GM18519 (cell line): ENCODE results near the gene GLUD2.
A peak's percentile ranks its signal among the peaks of the same experiment; 100 is the strongest.
"Not testable (repeated sequence)": the region's sequence is repeated elsewhere in the genome, so short reads cannot be mapped to it uniquely, and the experiment has no call there.

Source experiments
- ATAC-seq: cut with Tn5 transposase; IDR thresholded peaks from one replicate; pipeline ENCODE4 v1.9.1; 2021; ENCODE audit warnings: mild to moderate bottlenecking, moderate library complexity; ENCODE audit not compliant: unreplicated experiment, low FRiP score

GLUD2 gene

GRCh38 chrX:121047441-121048419 is at the start of gene GLUD2:
Gene GLUD2 (plus strand): TSS chrX:121047610. CDS start chrX:121047685, 75 bp downstream.
- ATAC-seq, result not testable (repeated sequence)

- peak; percentile 56 for ATAC-seq
Observed at GRCh38 chrX:120999413-120999812, 48.0 kb upstream of the GLUD2 start.

GRCh38 chrX:121000589-121000988 is 46.8 kb upstream of the GLUD2 start:
- ATAC-seq, result no peak

- no peak for ATAC-seq
Observed at GRCh38 chrX:121008920-121009319, 38.5 kb upstream of the GLUD2 start.

- no peak for ATAC-seq
Observed at GRCh38 chrX:121009764-121010163, 37.6 kb upstream of the GLUD2 start.

- ATAC-seq, result no peak
Observed at GRCh38 chrX:121010218-121010617, 37.2 kb upstream of the GLUD2 start.

- no peak for ATAC-seq
Observed at GRCh38 chrX:121011254-121011653, 36.2 kb upstream of the GLUD2 start.

GRCh38 chrX:121013897-121014455 is 33.4 kb upstream of the GLUD2 start:
- ATAC-seq, result no peak

GRCh38 chrX:121014826-121015225 is 32.6 kb upstream of the GLUD2 start:
- no peak for ATAC-seq

GRCh38 chrX:121028419-121028818 is 19.0 kb upstream of the GLUD2 start:
- no peak for ATAC-seq

GRCh38 chrX:121030083-121030482 is 17.3 kb upstream of the GLUD2 start:
- ATAC-seq, result no peak

- no peak for ATAC-seq
Observed at GRCh38 chrX:121032531-121032930, 14.9 kb upstream of the GLUD2 start.

- no peak for ATAC-seq
Observed at GRCh38 chrX:121036137-121036536, 11.3 kb upstream of the GLUD2 start.

- no peak for ATAC-seq
Observed at GRCh38 chrX:121036951-121037350, 10.5 kb upstream of the GLUD2 start.

- ATAC-seq, result no peak
Observed at GRCh38 chrX:121050781-121051180, 3.4 kb downstream of the GLUD2 start.

- ATAC-seq, result no peak
Observed at GRCh38 chrX:121052122-121052521, 4.7 kb downstream of the GLUD2 start.

GRCh38 chrX:121062289-121062688 is 14.9 kb downstream of the GLUD2 start:
- no peak for ATAC-seq

GRCh38 chrX:121064579-121064978 is 17.2 kb downstream of the GLUD2 start:
- no peak for ATAC-seq

- ATAC-seq, result not testable (repeated sequence)
Observed at GRCh38 chrX:121084247-121084646, 36.8 kb downstream of the GLUD2 start.

GRCh38 chrX:121084903-121085611 is 37.6 kb downstream of the GLUD2 start:
- ATAC-seq, result no peak

- no peak for ATAC-seq
Observed at GRCh38 chrX:121085612-121086010, 38.2 kb downstream of the GLUD2 start.
